IMR-90 (cell line): ENCODE measurements around the gene BTG3. TPM values are rescaled to one million over a fixed set of nuclear protein-coding genes. Genes with fewer than 3 reads are reported as not detected.
A peak's percentile ranks its signal among the peaks of the same experiment; 100 is the strongest.

Experiments used
- ATAC-seq: fragments of 200-7000 bp; cut with Tn5 transposase; 2 replicates; pipeline ENCODE4 v1.9.1; 2020; ENCODE audit warnings: low read depth, mild to moderate bottlenecking, moderate library complexity
- Bru-seq: library from RNA; stranded (reverse); fragments of 400-500 nt; gene quantifications from one replicate; lab custom pipeline; 2021; lab: Mats Ljungman, UMichigan
- BruChase-seq, 2 experiments: library from RNA; stranded (reverse); fragments of 400-500 nt; gene quantifications; one replicate each; lab custom pipeline; 2021; lab: Mats Ljungman, UMichigan
- BruUV-seq: library from RNA; stranded (reverse); fragments of 400-500 nt; replicated peaks from 2 replicates; lab custom pipeline; 2021; lab: Mats Ljungman, UMichigan
- CTCF ChIA-PET: fragments of 300-600 bp; formaldehyde crosslinking; extraction: SDS; loops from one replicate; lab custom pipeline; 2021; ENCODE audit warnings: antibody characterized with exemption; lab: Yijun Ruan, JAX
- POLR2A ChIA-PET: fragments of 300-600 bp; sonication (Branson Sonifier 250); formaldehyde crosslinking; loops from one replicate; lab custom pipeline; 2022; ENCODE audit warnings: antibody characterized with exemption; ENCODE audit not compliant: unreplicated experiment; lab: Charles Lee
- DNase-seq: peaks from one replicate; pipeline ENCODE4 v3.0.0; 2013
- H2AFZ ChIP-seq: replicated peaks from 2 replicates; pipeline ENCODE3; 2013; ENCODE audit warnings: low read length, mild to moderate bottlenecking; ENCODE audit not compliant: poor library complexity
- H2AK5ac ChIP-seq: 2 replicates; pipeline ENCODE4 v1.6.1; 2013; ENCODE audit warnings: low read depth, low read length, inconsistent platforms
- H2AK9ac ChIP-seq: replicated peaks from 2 replicates; pipeline ENCODE3; 2013; ENCODE audit warnings: mild to moderate bottlenecking, low read depth, low read length, moderate library complexity; ENCODE audit not compliant: poor library complexity
- H2BK120ac ChIP-seq: 2 replicates; pipeline ENCODE4 v1.6.1; 2013; ENCODE audit warnings: low read depth, low read length, inconsistent platforms
- H2BK15ac ChIP-seq: 3 replicates; pipeline ENCODE4 v1.6.1; 2013; ENCODE audit warnings: low read depth, low read length, inconsistent platforms
- H2BK20ac ChIP-seq: 2 replicates; pipeline ENCODE4 v1.6.1; 2013; ENCODE audit warnings: low read depth, mild to moderate bottlenecking, inconsistent platforms, low read length, moderate library complexity
- H2BK5ac ChIP-seq: 2 replicates; pipeline ENCODE4 v1.6.1; 2013; ENCODE audit warnings: mild to moderate bottlenecking, low read depth, low read length, inconsistent platforms; ENCODE audit not compliant: poor library complexity, severe bottlenecking
- H3K14ac ChIP-seq: replicated peaks from 2 replicates; pipeline ENCODE4 v1.6.1; 2013; ENCODE audit warnings: low read depth, low read length, inconsistent platforms
- H3K18ac ChIP-seq: 2 replicates; pipeline ENCODE4 v1.6.1; 2013; ENCODE audit warnings: low read depth, low read length, control low read depth
- H3K23ac ChIP-seq: 2 replicates; pipeline ENCODE4 v1.6.1; 2013; ENCODE audit warnings: low read depth, low read length, inconsistent platforms
- H3K27ac ChIP-seq: 2 replicates; pipeline ENCODE4 v1.5.1; 2013; ENCODE audit warnings: mild to moderate bottlenecking, control low read depth, low read length; ENCODE audit not compliant: insufficient read depth
- H3K27me3 ChIP-seq: 2 replicates; pipeline ENCODE4 v1.6.1; 2013; ENCODE audit warnings: low read length; ENCODE audit not compliant: control insufficient read depth, insufficient read depth
- H3K36me3 ChIP-seq: 2 replicates; pipeline ENCODE4 v1.6.1; 2013; ENCODE audit warnings: low read length, mixed read lengths; ENCODE audit not compliant: control insufficient read depth, insufficient read depth
- H3K4ac ChIP-seq: 2 replicates; pipeline ENCODE4 v1.6.1; 2013; ENCODE audit warnings: low read depth, low read length, inconsistent platforms
- H3K4me1 ChIP-seq: 2 replicates; pipeline ENCODE4 v1.6.1; 2013; ENCODE audit warnings: low read length, mixed read lengths; ENCODE audit not compliant: control insufficient read depth, insufficient read depth
- H3K4me2 ChIP-seq: 2 replicates; pipeline ENCODE4 v1.6.1; 2013; ENCODE audit warnings: low read depth, mild to moderate bottlenecking, control low read depth, low read length, moderate library complexity
- H3K4me3 ChIP-seq: 2 replicates; pipeline ENCODE4 v1.5.1; 2013; ENCODE audit warnings: low read depth, mild to moderate bottlenecking, control low read depth, low read length, moderate library complexity; ENCODE audit not compliant: insufficient read depth
- H3K56ac ChIP-seq: 2 replicates; pipeline ENCODE4 v1.6.1; 2013; ENCODE audit warnings: low read length, inconsistent platforms; ENCODE audit not compliant: insufficient read depth; ENCODE audit errors: extremely low read depth
- H3K79me1 ChIP-seq, 2 experiments: 2 replicates each; pipeline ENCODE4 v1.6.1; 2013; ENCODE audit warnings: low read length in 2 of 2, inconsistent platforms in 1 of 2, low read depth in 1 of 2
- H3K9ac ChIP-seq: 2 replicates; pipeline ENCODE4 v1.6.1; 2013; ENCODE audit warnings: low read depth, low read length, control low read depth
- H3K9me1 ChIP-seq: 2 replicates; pipeline ENCODE4 v1.6.1; 2013; ENCODE audit warnings: low read length, inconsistent platforms; ENCODE audit not compliant: insufficient read depth
- H3K9me3 ChIP-seq: 2 replicates; pipeline ENCODE4 v1.6.1; 2013; ENCODE audit warnings: low read length; ENCODE audit not compliant: control insufficient read depth, insufficient read depth
- H4K20me1 ChIP-seq: 2 replicates; pipeline ENCODE4 v1.6.1; 2013; ENCODE audit warnings: low read length, inconsistent platforms; ENCODE audit not compliant: insufficient read depth
- H4K5ac ChIP-seq: 2 replicates; pipeline ENCODE4 v1.6.1; 2013; ENCODE audit warnings: mild to moderate bottlenecking, low read depth, low read length, control low read depth
- H4K8ac ChIP-seq, 2 experiments: 2 replicates each; pipeline ENCODE4 v1.6.1; 2013; ENCODE audit warnings: low read depth in 2 of 2, low read length in 2 of 2, control low read depth in 1 of 2, inconsistent platforms in 1 of 2
- H4K91ac ChIP-seq: 2 replicates; pipeline ENCODE4 v1.6.1; 2013; ENCODE audit warnings: low read depth, low read length, inconsistent platforms; ENCODE audit not compliant: insufficient read depth
- CTCF ChIP-seq: conservative IDR thresholded peaks from 2 replicates; pipeline ENCODE4 v1.5.1; 2012; ENCODE audit warnings: mild to moderate bottlenecking, low read depth, low read length, improper control_type of control experiment
- MAZ ChIP-seq: IDR thresholded peaks from 2 replicates; pipeline ENCODE4 v1.6.1; 2012; ENCODE audit warnings: low read depth, mild to moderate bottlenecking, low read length, improper control_type of control experiment, moderate library complexity, borderline replicate concordance
- POLR2A ChIP-seq: IDR thresholded peaks from 2 replicates; pipeline ENCODE4 v1.6.1; 2012; ENCODE audit warnings: mild to moderate bottlenecking, low read depth, low read length
- WGBS, 2 experiments: methylation state at CpG; one replicate each; pipeline versions ENCODE4 v1.1.5 to v1.1.7; 2013; ENCODE audit warnings: missing lambda C conversion rate in 2 of 2; ENCODE audit not compliant: insufficient read length in 1 of 2; ENCODE audit errors: extremely low coverage in 2 of 2; 5-methylcytosine and 5-hydroxymethylcytosine counted together
- dilution Hi-C: fragments of 300-500 bp; cut with HindIII; formaldehyde crosslinking; loops from one replicate; pipeline ENCODE4 v1.14.3; 2018; ENCODE audit warnings: low sequenced_read_pairs; ENCODE audit not compliant: unreplicated experiment
- in situ Hi-C: fragments of 300-500 bp; cut with MboI; formaldehyde crosslinking; loops from 3 replicates; pipeline ENCODE4 v1.14.3; 2019; ENCODE audit warnings: low sequenced_read_pairs, inconsistent platforms, mixed read lengths
- intact Hi-C: fragments of 100-400 bp; cut with micrococcal nuclease; formaldehyde crosslinking; loops from 2 replicates; pipeline ENCODE4 v1.10.0; 2022
- long read RNA-seq: library from polyadenylated mRNA; unstranded; transcript quantifications from one replicate; pipeline ENCODE4 v2.0.0, GENCODE V29; 2021; ENCODE audit not compliant: unreplicated experiment
- polyA plus RNA-seq, 3 experiments: library from polyadenylated mRNA; depleted of rRNA; stranded (reverse); fragments of >200 nt; gene quantifications; 2 replicates each; pipeline ENCODE4 v1.2.3, GENCODE V29; 2012; ENCODE audit warnings: low replicate concordance in 1 of 3
- total RNA-seq: library from RNA; depleted of rRNA; stranded (reverse); fragments of >200 nt; gene quantifications from 2 replicates; pipeline ENCODE4 v1.2.3, GENCODE V29; 2012; rRNA removed

BTG3 gene
- total RNA-seq (22.4 and 29.2 TPM in 2 replicates), polyA plus RNA-seq (2012; rRNA removed) (33.9 and 38.1 TPM in 2 replicates), Bru-seq, nascent RNA (percentile 79 among the genes with signal in this experiment), BruChase-seq, experiment 1, labeled RNA remaining after a 6-hour chase (percentile 49 among the genes with signal in this experiment), BruChase-seq, experiment 2, labeled RNA remaining after a 2-hour chase (percentile 53 among the genes with signal in this experiment)
- 14.1 and 27.6 TPM in 2 replicates for polyA plus RNA-seq (2012; cell fraction: cytosol; rRNA removed)
- 7.8 and 51.2 TPM in 2 replicates for polyA plus RNA-seq (2012; cell fraction: nucleus; rRNA removed; ENCODE audit: low replicate concordance)
- long read RNA-seq, transcript BTG3-201 (6 exons, 1,485 nt) = minor isoform, 5 of 35 reads
- long read RNA-seq, transcript BTG3-202 (5 exons, 1,456 nt) = major isoform, 24 of 35 reads
- long read RNA-seq, partial matches to known transcripts = 2 of 35 reads
- long read RNA-seq, other reads (novel, unspliced or antisense) = 4 of 35 reads

- peak within 1 kb of the TSS; percentile 85 for H3K9ac ChIP-seq
- H2BK5ac ChIP-seq = peak within 1 kb of the TSS; percentile 57
- no peaks in the 10 kb centered on the region for H3K27me3 ChIP-seq
- TF ChIP-seq CTCF (no peak), MAZ (peak; percentile 85; the same call in 1 of the 2 replicates), POLR2A (peak; percentile 87)
- peak within 1 kb of the TSS; percentile 86 for H4K5ac ChIP-seq
- H3K4me3 ChIP-seq = peak within 1 kb of the TSS; percentile 71
- ChIA-PET CTCF (interaction anchor here (0.6 kb wide), 1 partner anchor 262 kb away, joined by 3 read pairs; no protein-coding TSS in a partner anchor), POLR2A (no interaction called here)
- ATAC-seq = peak; percentile 85
- H3K9me1 ChIP-seq = peaks cover 3% of the 10 kb centered on the region
- H3K56ac ChIP-seq = peak within 1 kb of the TSS; percentile 30; the same call in 1 of the 2 replicates
- in situ Hi-C loops (no loop called here), dilution Hi-C loops (no loop called here), intact Hi-C loops (loop anchor here (5.0 to 10.0 kb wide), 2 partner anchors 232 to 915 kb away; no protein-coding TSS in a partner anchor)
- no peaks in the 10 kb centered on the region for H3K9me3 ChIP-seq
- peaks cover 4% of the 10 kb centered on the region for H3K4me1 ChIP-seq
- peaks cover 6% of the 10 kb centered on the region for H3K36me3 ChIP-seq
- no peaks in the 10 kb centered on the region; the same call in none of the 2 replicates for H4K20me1 ChIP-seq
- H4K8ac ChIP-seq = peak within 1 kb of the TSS; percentile 67 to 92
- no TSS peak for BruUV-seq
- no peak within 1 kb of the TSS for H2BK15ac ChIP-seq
- peak within 1 kb of the TSS; percentile 85 for H3K23ac ChIP-seq
- H3K27ac ChIP-seq = peak within 1 kb of the TSS; percentile 70
- H2BK120ac ChIP-seq = peak within 1 kb of the TSS; percentile 50; the same call in 1 of the 2 replicates
- DNase-seq = peak; percentile 76
- H3K79me1 ChIP-seq = peaks cover 8% of the 10 kb centered on the region in 2 experiments
- peak within 1 kb of the TSS; percentile 44 for H3K18ac ChIP-seq
- H2BK20ac ChIP-seq = no peak within 1 kb of the TSS
- peak within 1 kb of the TSS; percentile 58 for H4K91ac ChIP-seq
- peak within 1 kb of the TSS; percentile 64 for H3K4ac ChIP-seq
- H2AK9ac ChIP-seq = peak within 1 kb of the TSS; percentile 91
- peak within 1 kb of the TSS; percentile 66 for H3K14ac ChIP-seq
- H2AFZ ChIP-seq = peak within 1 kb of the TSS; percentile 97
- H2AK5ac ChIP-seq = peak within 1 kb of the TSS; percentile 25; the same call in 1 of the 2 replicates
- 1% methylated on average over 59 of the region's 102 CpGs; no CpG with 5 or more reads in 1 of the 2 experiments for WGBS, 2 experiments
- H3K4me2 ChIP-seq = peak within 1 kb of the TSS; percentile 87
Measured at GRCh38 chr21:17612565-17613241, at the start of gene BTG3. Gene BTG3 (minus strand): TSS chr21:17612901. CDS start chr21:17609144, 3,757 bp downstream.
